Muscle layer of colon (tissue), 2 donors: ENCODE results near the gene AGPAT2.

ENCODE experiments used
- H3K27ac ChIP-seq: one replicate; pipeline ENCODE4 v1.7.0; 2013; ENCODE audit warnings: low read depth, mild to moderate bottlenecking, low read length, moderate library complexity
- H3K27me3 ChIP-seq, 2 donors: one replicate each; pipeline ENCODE4 v1.7.0; 2013; ENCODE audit warnings: low read length in 2 of 2, mild to moderate bottlenecking in 2 of 2; ENCODE audit not compliant: insufficient read depth in 2 of 2, control insufficient read depth in 1 of 2
- H3K36me3 ChIP-seq: one replicate; pipeline ENCODE4 v1.7.0; 2013; ENCODE audit warnings: mild to moderate bottlenecking, low read length; ENCODE audit not compliant: insufficient read depth
- H3K4me1 ChIP-seq: one replicate; pipeline ENCODE4 v1.7.0; 2013; ENCODE audit warnings: mild to moderate bottlenecking, low read length; ENCODE audit not compliant: insufficient read depth
- H3K4me3 ChIP-seq, 2 donors: one replicate each; pipeline ENCODE4 v1.7.0; 2013; ENCODE audit warnings: low read length in 2 of 2, low read depth in 1 of 2, mild to moderate bottlenecking in 1 of 2, moderate library complexity in 1 of 2
- H3K9ac ChIP-seq: one replicate; pipeline ENCODE4 v1.7.0; 2013; ENCODE audit warnings: low read length
- H3K9me3 ChIP-seq: one replicate; pipeline ENCODE4 v1.7.0; 2013; ENCODE audit warnings: mild to moderate bottlenecking, low read length
- donor health status: abdominal sarcoma.
- donor health status: Adenocarcinoma of cecum.

Gene AGPAT2

GRCh38 chr9:136674786-136675349 is 12.4 kb downstream of the AGPAT2 start:
- H3K9me3 ChIP-seq = no peaks in the 10 kb centered on the region
- H3K4me3 ChIP-seq = no peak overlapping the region
- H3K27ac ChIP-seq = no peak overlapping the region
- H3K27me3 ChIP-seq = peaks cover 0 to 14% of the 10 kb centered on the region in 2 donors
- no peaks in the 10 kb centered on the region for H3K4me1 ChIP-seq
- no peak overlapping the region for H3K9ac ChIP-seq
- no peaks in the 10 kb centered on the region for H3K36me3 ChIP-seq

GRCh38 chr9:136673975-136674785 is 13.1 kb downstream of the AGPAT2 start:
- Histone ChIP-seq H3K27me3 (peaks cover 0 to 21% of the 10 kb centered on the region in 2 donors), H3K9me3 (no peaks in the 10 kb centered on the region), H3K9ac (no peak overlapping the region), H3K36me3 (no peaks in the 10 kb centered on the region), H3K4me1 (no peaks in the 10 kb centered on the region), H3K4me3 (no peak overlapping the region), H3K27ac (no peak overlapping the region)

- H3K9me3 ChIP-seq = no peaks in the 10 kb centered on the region
- H3K9ac ChIP-seq = no peak overlapping the region
- H3K36me3 ChIP-seq = no peaks in the 10 kb centered on the region
- peaks cover 0 to 26% of the 10 kb centered on the region in 2 donors for H3K27me3 ChIP-seq
- H3K4me1 ChIP-seq = no peaks in the 10 kb centered on the region
- no peak overlapping the region for H3K4me3 ChIP-seq
- H3K27ac ChIP-seq = no peak overlapping the region
Observed at GRCh38 chr9:136673088-136673974, 13.9 kb downstream of the AGPAT2 start.

GRCh38 chr9:136672431-136673087 is 14.7 kb downstream of the AGPAT2 start:
- no peak overlapping the region for H3K27ac ChIP-seq
- H3K27me3 ChIP-seq = peaks cover 0 to 34% of the 10 kb centered on the region in 2 donors
- H3K36me3 ChIP-seq = no peaks in the 10 kb centered on the region
- H3K9me3 ChIP-seq = no peaks in the 10 kb centered on the region
- no peaks in the 10 kb centered on the region for H3K4me1 ChIP-seq
- no peak overlapping the region for H3K9ac ChIP-seq
- no peak overlapping the region for H3K4me3 ChIP-seq

GRCh38 chr9:136671646-136672430 is 15.4 kb downstream of the AGPAT2 start:
- Histone ChIP-seq H3K4me3 (no peak overlapping the region), H3K4me1 (no peaks in the 10 kb centered on the region), H3K27me3 (peaks cover 0 to 41% of the 10 kb centered on the region in 2 donors), H3K9me3 (no peaks in the 10 kb centered on the region), H3K9ac (no peak overlapping the region), H3K36me3 (no peaks in the 10 kb centered on the region), H3K27ac (no peak overlapping the region)

GRCh38 chr9:136671254-136671614 is 16.0 kb downstream of the AGPAT2 start:
- H3K27me3 ChIP-seq = peaks cover 0 to 47% of the 10 kb centered on the region in 2 donors
- no peaks in the 10 kb centered on the region for H3K4me1 ChIP-seq
- no peak overlapping the region for H3K27ac ChIP-seq
- no peak overlapping the region for H3K4me3 ChIP-seq
- H3K9ac ChIP-seq = no peak overlapping the region
- H3K36me3 ChIP-seq = no peaks in the 10 kb centered on the region
- no peaks in the 10 kb centered on the region for H3K9me3 ChIP-seq

GRCh38 chr9:136670576-136671253 is 16.5 kb downstream of the AGPAT2 start:
- Histone ChIP-seq H3K36me3 (no peaks in the 10 kb centered on the region), H3K9me3 (no peaks in the 10 kb centered on the region), H3K4me3 (no peak overlapping the region), H3K27ac (no peak overlapping the region), H3K9ac (no peak overlapping the region), H3K4me1 (no peaks in the 10 kb centered on the region), H3K27me3 (peaks cover 0 to 49% of the 10 kb centered on the region in 2 donors)

- Histone ChIP-seq H3K4me3 (no peak overlapping the region), H3K27me3 (peaks cover 3 to 54% of the 10 kb centered on the region in 2 donors), H3K27ac (no peak overlapping the region), H3K36me3 (no peaks in the 10 kb centered on the region), H3K9ac (no peak overlapping the region), H3K9me3 (no peaks in the 10 kb centered on the region), H3K4me1 (no peaks in the 10 kb centered on the region)
Observed at GRCh38 chr9:136669791-136670464, 17.3 kb downstream of the AGPAT2 start.

- Histone ChIP-seq H3K9ac (no peak overlapping the region), H3K36me3 (no peaks in the 10 kb centered on the region), H3K27me3 (peaks cover 6 to 61% of the 10 kb centered on the region in 2 donors), H3K4me3 (no peak overlapping the region), H3K4me1 (no peaks in the 10 kb centered on the region), H3K27ac (no peak overlapping the region), H3K9me3 (no peaks in the 10 kb centered on the region)
Observed at GRCh38 chr9:136668983-136669790, 18.1 kb downstream of the AGPAT2 start.
